Central memory CD8-positive, alpha-beta T cell (primary cell): ENCODE results near the gene TEKTIP1.

Source experiments
- ATAC-seq: fragments of 150-1000 bp; cut with Tn5 transposase; replicated peaks from 2 replicates; pipeline ENCODE4 v1.10.0; 2022; ENCODE audit warnings: mild to moderate bottlenecking, moderate FRiP score, moderate number of reproducible peaks; ENCODE audit not compliant: poor library complexity, severe bottlenecking; ENCODE audit errors: extremely low read depth
- DNase-seq, 2 donors: peaks; one replicate each; pipeline ENCODE4 v3.0.0; 2021; ENCODE audit warnings: low spot score in 2 of 2
- H3K27ac Mint-ChIP-seq: one replicate; pipeline ENCODE4 v1.8.0; 2022; ENCODE audit warnings: low read depth, mild to moderate bottlenecking, moderate library complexity, mixed read lengths
- H3K27me3 Mint-ChIP-seq: one replicate; pipeline ENCODE4 v1.8.0; 2022; ENCODE audit warnings: mixed read lengths
- H3K36me3 Mint-ChIP-seq: one replicate; pipeline ENCODE4 v1.8.0; 2022; ENCODE audit warnings: mild to moderate bottlenecking, moderate library complexity, mixed read lengths; ENCODE audit not compliant: insufficient read depth
- H3K4me1 Mint-ChIP-seq: one replicate; pipeline ENCODE4 v1.8.0; 2022; ENCODE audit warnings: mixed read lengths
- H3K4me3 Mint-ChIP-seq: one replicate; pipeline ENCODE4 v1.8.0; 2022; ENCODE audit warnings: mild to moderate bottlenecking, moderate library complexity, mixed read lengths
- H3K9me3 Mint-ChIP-seq: one replicate; pipeline ENCODE4 v1.8.0; 2022; ENCODE audit warnings: mixed read lengths

Gene TEKTIP1

DNA sequence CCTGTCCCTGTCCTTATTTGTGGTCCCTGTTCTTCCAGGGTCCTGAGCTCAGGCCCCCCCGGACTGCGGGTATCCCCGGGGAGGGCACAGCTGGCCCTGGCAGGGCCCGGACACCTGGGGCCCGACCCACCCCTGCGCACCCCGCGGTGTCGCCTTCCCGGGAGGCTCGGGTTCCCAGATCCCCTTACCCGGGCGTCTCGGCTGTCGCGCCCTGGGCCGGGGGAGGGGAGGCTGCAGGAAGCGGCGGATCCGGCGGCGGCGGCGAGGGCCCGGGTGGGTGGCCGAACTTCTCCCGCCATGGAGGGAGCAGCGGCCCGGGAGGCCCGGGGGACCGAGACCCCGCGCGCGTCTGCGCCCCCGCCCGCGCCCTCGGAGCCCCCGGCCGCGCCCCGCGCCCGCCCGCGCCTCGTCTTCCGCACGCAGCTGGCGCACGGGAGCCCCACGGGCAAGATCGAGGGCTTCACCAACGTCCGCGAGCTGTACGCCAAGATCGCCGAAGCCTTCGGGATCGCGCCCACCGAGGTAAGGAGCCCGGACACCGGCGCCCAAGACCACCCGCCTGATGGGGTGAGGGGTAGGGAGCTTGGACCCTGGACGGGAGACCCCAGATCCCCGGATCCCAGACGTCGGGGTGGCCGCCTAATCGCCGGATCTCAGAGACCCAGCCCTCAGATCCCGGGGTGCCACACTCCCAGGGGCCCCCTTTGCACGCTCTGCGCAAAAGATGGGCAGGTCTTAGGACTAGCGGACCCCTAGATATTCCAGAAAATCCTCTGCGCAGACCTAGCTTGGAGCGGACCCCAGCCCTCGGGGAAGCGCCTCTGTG lies 46.5 kb downstream of the TEKTIP1 start, which contains the start of gene GIPC3:
Gene GIPC3 (plus strand): TSS at position 178 of the 826 bp plus-strand sequence. CDS start 120 bp downstream, at position 298.
- Mint-ChIP-seq H3K9me3 (no peaks in the 10 kb centered on the region), H3K27me3 (no peaks in the 10 kb centered on the region), H3K4me3 (no peak within 1 kb of the TSS), H3K27ac (no peak within 1 kb of the TSS), H3K4me1 (no peaks in the 10 kb centered on the region), H3K36me3 (no peaks in the 10 kb centered on the region)
- no peak for ATAC-seq
- DNase-seq = no peak

DNA sequence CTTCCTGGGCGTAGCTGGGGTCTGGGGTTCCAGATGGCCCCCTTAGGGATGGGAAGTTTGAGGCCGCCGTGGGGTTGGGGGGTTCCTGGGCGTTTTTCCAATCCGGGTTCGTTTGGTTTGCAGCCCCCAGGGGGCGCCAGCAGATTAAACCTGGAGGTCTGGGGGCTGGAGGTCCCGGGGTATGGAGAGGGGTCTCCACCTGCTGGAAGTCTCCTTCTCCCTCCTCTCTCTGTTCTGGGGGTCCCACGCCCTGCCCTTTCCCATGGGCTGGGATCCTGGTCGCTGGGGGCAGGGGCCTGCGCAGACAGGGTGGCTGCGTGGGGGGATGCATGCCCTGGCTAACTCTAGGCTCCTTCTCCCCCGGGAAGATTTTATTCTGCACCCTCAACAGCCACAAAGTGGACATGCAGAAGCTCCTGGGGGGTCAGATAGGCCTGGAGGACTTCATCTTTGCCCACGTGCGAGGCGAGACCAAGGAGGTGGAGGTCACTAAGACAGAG lies 47.2 kb downstream of the TEKTIP1 start:
- Mint-ChIP-seq H3K4me1 (no peaks in the 10 kb centered on the region), H3K27me3 (no peaks in the 10 kb centered on the region), H3K9me3 (no peaks in the 10 kb centered on the region), H3K36me3 (no peaks in the 10 kb centered on the region), H3K27ac (no peak overlapping the region), H3K4me3 (no peak overlapping the region)
- no peak for ATAC-seq
- DNase-seq = no peak

DNA sequence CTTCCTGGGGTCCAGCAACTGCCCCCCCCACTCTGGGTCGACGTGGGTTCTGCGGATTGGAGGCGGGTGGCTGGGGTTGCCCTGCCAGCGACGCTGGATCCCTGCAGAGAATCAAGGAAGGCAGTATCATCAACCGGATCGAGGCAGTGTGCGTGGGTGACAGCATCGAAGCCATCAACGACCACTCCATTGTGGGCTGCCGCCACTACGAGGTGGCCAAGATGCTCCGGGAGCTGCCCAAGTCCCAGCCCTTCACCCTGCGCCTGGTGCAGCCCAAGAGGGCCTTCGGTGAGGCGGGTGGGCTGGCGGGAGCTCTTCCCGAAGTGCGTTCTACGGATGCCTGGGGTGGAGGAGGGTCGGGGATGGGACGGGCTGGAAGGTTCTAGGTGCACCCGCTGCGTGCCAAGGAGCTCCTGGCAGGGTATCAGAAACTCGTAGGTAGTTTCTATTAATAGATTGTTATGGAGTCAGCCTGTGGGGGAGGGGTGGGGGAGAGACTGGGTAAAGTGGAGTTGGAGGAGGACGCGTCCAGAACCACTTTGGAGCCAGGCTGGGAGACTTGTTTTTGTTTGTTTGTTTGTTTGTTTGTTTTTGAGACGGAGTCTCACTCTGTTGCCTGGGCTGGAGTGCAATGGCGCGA lies 47.9 kb downstream of the TEKTIP1 start:
- ATAC-seq (no peak), DNase-seq (no peak)
- Mint-ChIP-seq H3K4me3 (no peak overlapping the region), H3K27ac (no peak overlapping the region), H3K27me3 (no peaks in the 10 kb centered on the region), H3K9me3 (no peaks in the 10 kb centered on the region), H3K36me3 (no peaks in the 10 kb centered on the region), H3K4me1 (no peaks in the 10 kb centered on the region)

DNA sequence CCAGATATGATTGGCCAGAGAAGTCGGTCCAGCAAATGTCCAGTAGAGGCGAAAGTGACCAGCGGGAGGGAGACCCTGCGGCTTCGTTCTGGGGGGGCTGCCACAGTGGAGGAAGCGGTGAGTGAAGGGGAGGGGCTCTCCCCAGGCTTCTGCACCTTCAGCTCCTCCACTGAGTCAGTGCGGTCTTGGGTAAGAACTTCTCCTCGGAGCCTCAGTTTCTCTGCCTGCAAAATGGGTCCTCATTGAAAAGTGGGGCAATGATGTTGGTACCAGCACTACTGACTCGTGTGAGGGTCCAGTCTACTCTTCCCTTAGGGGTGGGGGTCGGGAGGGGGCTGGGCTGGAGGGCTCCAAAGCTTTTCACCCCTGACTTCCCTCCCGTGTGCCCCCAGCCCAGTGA lies 50.5 kb downstream of the TEKTIP1 start:
- ATAC-seq = no peak
- H3K4me1 Mint-ChIP-seq = no peaks in the 10 kb centered on the region
- no peak overlapping the region for H3K27ac Mint-ChIP-seq
- no peaks in the 10 kb centered on the region for H3K27me3 Mint-ChIP-seq
- H3K36me3 Mint-ChIP-seq = no peaks in the 10 kb centered on the region
- H3K4me3 Mint-ChIP-seq = no peak overlapping the region
- DNase-seq = no peak
- H3K9me3 Mint-ChIP-seq = no peaks in the 10 kb centered on the region

DNA sequence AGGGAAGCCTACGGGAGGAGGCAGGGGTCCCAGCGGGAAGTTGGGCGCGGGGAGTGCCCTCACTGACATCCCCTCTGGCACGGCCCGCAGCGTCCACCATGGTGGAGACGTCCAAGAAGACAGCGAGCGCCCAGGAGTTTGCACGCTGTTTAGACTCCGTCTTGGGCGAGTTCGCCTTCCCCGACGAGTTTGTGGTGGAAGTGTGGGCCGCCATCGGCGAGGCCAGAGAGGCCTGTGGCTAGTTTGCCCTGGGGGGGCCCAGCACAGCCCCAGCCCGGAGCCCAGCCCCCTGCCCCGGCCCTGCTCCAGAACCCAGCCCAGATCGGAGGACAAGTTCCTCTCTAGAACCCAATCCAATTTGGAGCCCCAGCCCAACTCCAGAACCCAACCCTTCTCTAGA lies 51.0 kb downstream of the TEKTIP1 start:
- no peaks in the 10 kb centered on the region for H3K4me1 Mint-ChIP-seq
- DNase-seq = no peak

DNA sequence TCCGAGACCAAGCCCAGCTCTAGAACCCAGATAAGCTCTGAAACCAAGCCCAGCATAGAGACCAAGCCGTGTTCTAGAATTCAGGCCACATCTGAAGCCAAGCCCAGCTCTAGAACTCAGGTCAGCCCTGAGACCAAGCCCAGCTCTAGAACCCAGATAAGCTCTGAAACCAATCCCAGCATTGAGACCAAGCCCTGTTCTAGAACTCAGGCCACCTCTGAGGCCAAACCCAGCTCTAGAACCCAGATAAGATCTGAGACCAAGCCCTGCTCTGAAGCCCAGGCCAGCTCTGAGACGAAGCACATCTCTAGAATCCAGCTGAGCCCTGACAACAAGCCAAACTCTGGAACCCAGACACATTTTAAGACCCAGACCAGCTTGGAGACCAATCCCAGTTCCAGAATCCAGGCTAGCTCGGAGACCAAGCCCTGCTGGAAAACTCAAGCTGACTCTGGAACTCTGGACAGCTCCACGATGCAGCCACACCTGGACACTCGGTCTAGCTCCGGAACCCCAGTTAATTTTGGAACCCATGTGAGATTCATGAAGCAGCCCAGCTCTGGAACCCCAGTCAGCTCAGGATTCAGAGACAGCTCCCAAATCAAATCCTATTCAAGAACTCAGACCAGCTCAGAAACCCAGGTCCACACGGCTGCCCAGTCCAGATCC lies 52.2 kb downstream of the TEKTIP1 start:
- Mint-ChIP-seq H3K27ac (no peak overlapping the region), H3K9me3 (no peaks in the 10 kb centered on the region), H3K36me3 (no peaks in the 10 kb centered on the region), H3K27me3 (no peaks in the 10 kb centered on the region), H3K4me3 (no peak overlapping the region), H3K4me1 (no peaks in the 10 kb centered on the region)
- ATAC-seq = no peak
- DNase-seq = no peak

More for the DNA sequence above, 51.0 kb downstream of the TEKTIP1 start:
- no peak overlapping the region for H3K27ac Mint-ChIP-seq
- no peaks in the 10 kb centered on the region for H3K9me3 Mint-ChIP-seq
- H3K27me3 Mint-ChIP-seq = no peaks in the 10 kb centered on the region
- no peaks in the 10 kb centered on the region for H3K36me3 Mint-ChIP-seq
- ATAC-seq = no peak
- no peak overlapping the region for H3K4me3 Mint-ChIP-seq

DNA sequence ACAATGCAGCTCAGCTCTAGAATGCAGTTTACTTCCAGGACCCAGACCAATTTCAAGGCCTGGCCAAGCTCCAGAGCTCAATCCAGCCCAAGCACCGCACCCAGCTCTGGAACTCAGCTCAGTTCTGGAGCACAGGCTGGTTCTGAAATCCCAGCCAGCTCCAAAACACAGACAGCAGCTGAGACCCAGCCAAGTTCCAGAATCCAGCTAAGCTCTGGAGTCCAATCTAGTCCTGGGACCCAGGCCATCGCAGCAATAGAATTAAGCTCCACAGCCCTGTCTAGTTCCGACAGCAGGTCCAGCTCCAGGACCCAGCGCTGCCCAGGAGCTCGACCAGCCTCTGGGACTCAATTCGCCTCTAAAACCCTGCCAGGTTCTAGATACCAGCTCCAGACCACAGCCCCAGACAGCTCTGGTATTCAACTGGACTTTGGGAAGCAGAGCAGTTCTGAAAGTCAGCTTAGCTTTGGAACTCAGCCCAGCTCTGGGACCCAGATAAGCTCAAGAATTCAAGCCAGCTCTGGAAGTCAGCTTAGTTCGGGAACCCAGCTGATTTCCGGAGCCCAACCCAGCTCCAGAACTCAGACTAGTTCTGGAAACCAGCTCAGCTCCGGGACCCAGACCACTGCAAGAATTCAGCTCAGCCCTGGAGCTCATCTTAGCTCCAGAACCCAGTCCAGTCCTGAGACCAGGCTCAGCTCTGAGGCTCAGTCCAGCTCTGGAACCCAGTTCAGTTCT lies 53.1 kb downstream of the TEKTIP1 start:
- no peaks in the 10 kb centered on the region for H3K36me3 Mint-ChIP-seq
- ATAC-seq (no peak), DNase-seq (no peak)
- H3K27ac Mint-ChIP-seq = no peak overlapping the region
- H3K4me1 Mint-ChIP-seq = no peaks in the 10 kb centered on the region
- H3K27me3 Mint-ChIP-seq = no peaks in the 10 kb centered on the region
- no peaks in the 10 kb centered on the region for H3K9me3 Mint-ChIP-seq
- H3K4me3 Mint-ChIP-seq = no peak overlapping the region

DNA sequence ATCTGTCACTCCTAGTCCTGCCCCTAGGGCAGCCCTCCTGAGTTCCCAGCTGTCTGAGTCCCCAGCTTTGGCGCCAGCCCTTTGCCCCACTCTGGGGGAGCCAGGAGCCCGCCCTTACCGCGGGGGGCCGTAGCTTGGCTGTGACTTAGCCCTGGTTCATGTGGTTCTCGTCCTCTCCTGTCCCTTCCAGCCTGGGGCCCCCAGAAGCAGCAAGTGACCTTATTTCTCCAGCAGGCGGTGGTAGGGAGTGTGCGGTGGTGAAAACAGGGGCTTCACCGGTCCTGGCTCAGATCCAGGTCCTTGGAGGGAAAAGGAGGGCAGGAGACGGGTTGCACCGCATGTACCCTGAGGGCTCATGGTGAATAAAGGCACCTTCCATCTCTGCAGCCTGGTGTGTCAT lies 54.2 kb downstream of the TEKTIP1 start:
- no peak for DNase-seq
- no peak for ATAC-seq
- H3K36me3 Mint-ChIP-seq = no peaks in the 10 kb centered on the region
- H3K27ac Mint-ChIP-seq = peak overlapping the region; percentile 68
- no peaks in the 10 kb centered on the region for H3K4me1 Mint-ChIP-seq
- H3K9me3 Mint-ChIP-seq = no peaks in the 10 kb centered on the region
- no peaks in the 10 kb centered on the region for H3K27me3 Mint-ChIP-seq
- H3K4me3 Mint-ChIP-seq = no peak overlapping the region
